Vagina (tissue), 2 donors: Measurements from ENCODE around the gene ASCC2. TPM values are rescaled to one million over a fixed set of nuclear protein-coding genes. Genes with fewer than 3 reads are reported as not detected.

ENCODE experiments used
- DNase-seq, 2 donors: peaks; one replicate each; pipeline ENCODE4 v3.0.0-alpha.2; 2017; ENCODE audit errors: extremely low spot score in 2 of 2
- H3K27ac ChIP-seq: fragments of 200-600 bp; sonication (generic); one replicate; pipeline ENCODE4 v1.5.1; 2019
- H3K27me3 ChIP-seq: fragments of 200-600 bp; sonication (generic); one replicate; pipeline ENCODE4 v1.5.1; 2019
- H3K36me3 ChIP-seq, 2 donors: fragments of 200-600 bp; sonication (generic); one replicate each; pipeline ENCODE4 v1.5.1; 2017 to 2019
- H3K4me1 ChIP-seq: fragments of 200-600 bp; sonication (generic); one replicate; pipeline ENCODE4 v1.5.1; 2019
- H3K4me3 ChIP-seq, 2 donors: fragments of 200-600 bp; sonication (generic); 1 replicate in 1 of 2; 2 replicates in 1 of 2; pipeline ENCODE4 v1.5.1; 2016 to 2019
- H3K9me3 ChIP-seq: fragments of 200-600 bp; sonication (generic); one replicate; pipeline ENCODE4 v1.5.1; 2019
- CTCF ChIP-seq, 3 experiments: fragments of 450-650 bp in 2 of 3; fragments of 200-600 bp in 1 of 3; sonication (generic) in 1 of 3; IDR thresholded peaks; one replicate each; pipeline ENCODE4 v1.5.1; 2017 to 2019; ENCODE audit warnings: antibody characterized with exemption in 3 of 3, mild to moderate bottlenecking in 2 of 3, moderate library complexity in 2 of 3
- POLR2A ChIP-seq, 2 donors: fragments of 450-650 bp; IDR thresholded peaks; one replicate each; pipeline ENCODE4 v1.6.1; 2017; ENCODE audit warnings: antibody characterized with exemption in 2 of 2, mild to moderate bottlenecking in 2 of 2, moderate library complexity in 2 of 2
- POLR2AphosphoS5 ChIP-seq, 2 donors: sonication (generic); formaldehyde crosslinking; IDR thresholded peaks; one replicate each; pipeline ENCODE4 v1.9.0; 2017; ENCODE audit warnings: antibody characterized with exemption in 2 of 2, mild to moderate bottlenecking in 2 of 2, low read depth in 1 of 2; ENCODE audit not compliant: insufficient read depth in 1 of 2
- intact Hi-C: fragments of 100-400 bp; cut with DNase I; formaldehyde crosslinking; loops from one replicate; pipeline ENCODE4 v1.15.1; 2023
- total RNA-seq: library from RNA; depleted of rRNA; stranded (reverse); fragments of >200 nt; gene quantifications from one replicate; pipeline ENCODE4 v1.2.3, GENCODE V29; 2016

ASCC2 gene
- total RNA-seq, 1 donor from 2014 or later: 62.6 TPM

- intact Hi-C loops: no loop called here
- H3K27me3 ChIP-seq: no peaks in the 10 kb centered on the region
Measured at GRCh38 chr22:29883045-29883774, 45.1 kb upstream of the ASCC2 start, which contains the start of gene MTMR3. MTMR3 (plus strand) TSS chr22:29883174; CDS start chr22:29971060, 87,886 bp downstream.

GRCh38 chr22:29882716-29883044, 44.6 kb upstream of the ASCC2 start:
- H3K36me3 ChIP-seq: no peaks in the 10 kb centered on the region
- no peak for DNase-seq
- peak overlapping the region; percentile 99 for H3K27ac ChIP-seq
- intact Hi-C loops: no loop called here
- no peak for TF ChIP-seq POLR2A (IDR thresholded peaks at IDR 0.05)
- TF ChIP-seq POLR2AphosphoS5 (IDR thresholded peaks at IDR 0.05; ENCODE audit: insufficient read depth in 1 of 2, low read depth in 1 of 2): peak in 1 of 2 donors; percentile 22
- H3K4me1 ChIP-seq: peaks cover 42% of the 10 kb centered on the region
- no peaks in the 10 kb centered on the region for H3K27me3 ChIP-seq
- peak overlapping the region; percentile 82 to 98 for H3K4me3 ChIP-seq
- no peaks in the 10 kb centered on the region for H3K9me3 ChIP-seq

More at GRCh38 chr22:29883045-29883774, 45.1 kb upstream of the ASCC2 start, which contains the start of gene MTMR3:
- Histone ChIP-seq H3K4me3 (peak within 1 kb of the TSS; percentile 82 to 98), H3K36me3 (no peaks in the 10 kb centered on the region), H3K4me1 (peaks cover 47% of the 10 kb centered on the region), H3K9me3 (no peaks in the 10 kb centered on the region), H3K27ac (peak within 1 kb of the TSS; percentile 99)
- DNase-seq: peak in 1 of 2 donors; percentile 90
- TF ChIP-seq POLR2A (IDR thresholded peaks at IDR 0.05): peak in 1 of 2 donors; percentile 44
- peak; percentile 22 to 49 (median 33) for TF ChIP-seq CTCF (IDR thresholded peaks at IDR 0.05)
- peak in 1 of 2 donors; percentile 66 for TF ChIP-seq POLR2AphosphoS5 (IDR thresholded peaks at IDR 0.05; ENCODE audit: insufficient read depth in 1 of 2, low read depth in 1 of 2)

GRCh38 chr22:29879753-29880152, 41.7 kb upstream of the ASCC2 start:
- intact Hi-C loops: no loop called here

GRCh38 chr22:29877620-29878019, 39.5 kb upstream of the ASCC2 start:
- H3K36me3 ChIP-seq: no peaks in the 10 kb centered on the region
- no peak for TF ChIP-seq CTCF (IDR thresholded peaks at IDR 0.05)
- no peak for TF ChIP-seq POLR2A (IDR thresholded peaks at IDR 0.05)
- no peak for TF ChIP-seq POLR2AphosphoS5 (IDR thresholded peaks at IDR 0.05; ENCODE audit: insufficient read depth in 1 of 2, low read depth in 1 of 2)
- DNase-seq: no peak
- H3K27ac ChIP-seq: no peak overlapping the region
- H3K9me3 ChIP-seq: no peaks in the 10 kb centered on the region
- intact Hi-C loops: no loop called here
- no peaks in the 10 kb centered on the region for H3K27me3 ChIP-seq
- no peak overlapping the region for H3K4me3 ChIP-seq
- no peaks in the 10 kb centered on the region for H3K4me1 ChIP-seq

More at GRCh38 chr22:29879753-29880152, 41.7 kb upstream of the ASCC2 start:
- no peaks in the 10 kb centered on the region for H3K27me3 ChIP-seq
- H3K27ac ChIP-seq: no peak overlapping the region
- peaks cover 13% of the 10 kb centered on the region for H3K4me1 ChIP-seq
- no peak for DNase-seq
- no peak for TF ChIP-seq POLR2A (IDR thresholded peaks at IDR 0.05)
- TF ChIP-seq CTCF (IDR thresholded peaks at IDR 0.05): no peak
- TF ChIP-seq POLR2AphosphoS5 (IDR thresholded peaks at IDR 0.05; ENCODE audit: insufficient read depth in 1 of 2, low read depth in 1 of 2): no peak
- H3K9me3 ChIP-seq: no peaks in the 10 kb centered on the region
- H3K4me3 ChIP-seq: no peak overlapping the region
- no peaks in the 10 kb centered on the region for H3K36me3 ChIP-seq

GRCh38 chr22:29873943-29874342, 35.9 kb upstream of the ASCC2 start:
- no peaks in the 10 kb centered on the region for H3K4me1 ChIP-seq
- no peak overlapping the region for H3K27ac ChIP-seq
- no peaks in the 10 kb centered on the region for H3K9me3 ChIP-seq
- intact Hi-C loops: no loop called here
- H3K27me3 ChIP-seq: no peaks in the 10 kb centered on the region
- TF ChIP-seq POLR2AphosphoS5 (IDR thresholded peaks at IDR 0.05; ENCODE audit: insufficient read depth in 1 of 2, low read depth in 1 of 2) (no peak), POLR2A (IDR thresholded peaks at IDR 0.05) (no peak), CTCF (IDR thresholded peaks at IDR 0.05) (no peak)
- no peak overlapping the region for H3K4me3 ChIP-seq
- no peak for DNase-seq
- no peaks in the 10 kb centered on the region for H3K36me3 ChIP-seq
